Fibroblast of gingiva (primary cell): ENCODE results near the gene FAM107B.

Source experiments
- DNase-seq: peaks from one replicate; pipeline ENCODE4 v3.0.0-alpha.2; 2011; ENCODE audit warnings: low read depth

Gene FAM107B

GRCh38 chr10:14776546-14776945 is 1.8 kb upstream of the FAM107B start:
- no peak for DNase-seq

GRCh38 chr10:14775656-14776055 is 959 bp upstream of the FAM107B start:
- DNase-seq: peak; percentile 81

- no peak for DNase-seq
Measured at GRCh38 chr10:14774214-14774580, 500 bp downstream of the FAM107B start.

- no peak for DNase-seq
Measured at GRCh38 chr10:14773551-14774213, 1.0 kb downstream of the FAM107B start.

- no peak for DNase-seq
Measured at GRCh38 chr10:14772399-14772798, 2.3 kb downstream of the FAM107B start.

- DNase-seq: no peak
Measured at GRCh38 chr10:14770927-14771326, 3.8 kb downstream of the FAM107B start.

GRCh38 chr10:14761372-14761771 is 13.3 kb downstream of the FAM107B start:
- DNase-seq: no peak

- no peak for DNase-seq
Measured at GRCh38 chr10:14758994-14759664, 15.6 kb downstream of the FAM107B start.

- no peak for DNase-seq
Measured at GRCh38 chr10:14758451-14758850, 16.2 kb downstream of the FAM107B start.

GRCh38 chr10:14757986-14758385 is 16.7 kb downstream of the FAM107B start:
- DNase-seq: no peak

GRCh38 chr10:14757394-14757793 is 17.3 kb downstream of the FAM107B start:
- DNase-seq: no peak

GRCh38 chr10:14753441-14753840 is 21.3 kb downstream of the FAM107B start:
- no peak for DNase-seq

- DNase-seq: peak; percentile 88
Measured at GRCh38 chr10:14751921-14752320, 22.8 kb downstream of the FAM107B start.

GRCh38 chr10:14751014-14751896 is 23.4 kb downstream of the FAM107B start:
- peak; percentile 71 for DNase-seq

GRCh38 chr10:14749070-14749809 is 25.5 kb downstream of the FAM107B start:
- no peak for DNase-seq

- peak; percentile 24 for DNase-seq
Measured at GRCh38 chr10:14748441-14748840, 26.3 kb downstream of the FAM107B start.

- DNase-seq: no peak
Measured at GRCh38 chr10:14742815-14743214, 31.9 kb downstream of the FAM107B start.

GRCh38 chr10:14742382-14742781 is 32.3 kb downstream of the FAM107B start:
- DNase-seq: no peak

- DNase-seq: no peak
Measured at GRCh38 chr10:14740684-14741247, 33.9 kb downstream of the FAM107B start.

GRCh38 chr10:14737808-14738545 is 36.7 kb downstream of the FAM107B start:
- DNase-seq: no peak

- peak; percentile 13 for DNase-seq
Measured at GRCh38 chr10:14736600-14737081, 38.1 kb downstream of the FAM107B start.
